ENCODE results near the gene SLC15A3. TPM values are rescaled to one million over a fixed set of nuclear protein-coding genes. Genes with fewer than 3 reads are reported as not detected.

SLC15A3 gene
- total RNA-seq, 1 donor from 2014 or later = 0.62 TPM

DNA sequence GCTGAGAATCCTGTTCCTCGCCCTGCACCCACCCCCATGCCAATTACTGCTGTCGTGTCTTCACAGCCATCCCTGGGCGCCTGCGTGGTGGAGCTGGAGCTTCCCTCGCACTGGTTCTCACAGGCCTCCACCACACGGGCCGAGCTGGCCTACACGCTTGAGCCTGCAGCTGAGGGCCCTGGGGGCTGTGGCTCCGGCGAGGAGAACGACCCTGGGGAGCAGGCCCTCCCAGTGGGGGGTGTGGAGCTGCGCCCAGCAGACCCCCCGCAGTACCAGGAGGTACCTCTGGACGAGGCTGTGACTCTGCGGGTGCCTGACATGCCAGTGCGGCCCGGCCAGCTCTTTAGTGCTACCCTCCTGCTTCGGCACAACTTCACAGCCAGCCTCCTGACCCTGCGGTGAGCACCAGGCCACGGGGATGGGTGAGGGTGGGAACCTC, 23.4 kb downstream of the SLC15A3 start:
- H3K4me3 Mint-ChIP-seq (ENCODE audit: unreplicated experiment) = no peak overlapping the region
- peaks cover 32% of the 10 kb centered on the region for H3K36me3 Mint-ChIP-seq (ENCODE audit: low read depth, unreplicated experiment)
- TF ChIP-seq, protein P1, sequence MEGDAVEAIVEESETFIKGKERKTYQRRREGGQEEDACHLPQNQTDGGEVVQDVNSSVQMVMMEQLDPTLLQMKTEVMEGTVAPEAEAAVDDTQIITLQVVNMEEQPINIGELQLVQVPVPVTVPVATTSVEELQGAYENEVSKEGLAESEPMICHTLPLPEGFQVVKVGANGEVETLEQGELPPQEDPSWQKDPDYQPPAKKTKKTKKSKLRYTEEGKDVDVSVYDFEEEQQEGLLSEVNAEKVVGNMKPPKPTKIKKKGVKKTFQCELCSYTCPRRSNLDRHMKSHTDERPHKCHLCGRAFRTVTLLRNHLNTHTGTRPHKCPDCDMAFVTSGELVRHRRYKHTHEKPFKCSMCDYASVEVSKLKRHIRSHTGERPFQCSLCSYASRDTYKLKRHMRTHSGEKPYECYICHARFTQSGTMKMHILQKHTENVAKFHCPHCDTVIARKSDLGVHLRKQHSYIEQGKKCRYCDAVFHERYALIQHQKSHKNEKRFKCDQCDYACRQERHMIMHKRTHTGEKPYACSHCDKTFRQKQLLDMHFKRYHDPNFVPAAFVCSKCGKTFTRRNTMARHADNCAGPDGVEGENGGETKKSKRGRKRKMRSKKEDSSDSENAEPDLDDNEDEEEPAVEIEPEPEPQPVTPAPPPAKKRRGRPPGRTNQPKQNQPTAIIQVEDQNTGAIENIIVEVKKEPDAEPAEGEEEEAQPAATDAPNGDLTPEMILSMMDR (IDR thresholded peaks at IDR 0.05; ENCODE audit: unreplicated experiment) = no peak
- H3K4me1 Mint-ChIP-seq (ENCODE audit: unreplicated experiment) = peaks cover 14% of the 10 kb centered on the region
- no peak overlapping the region for H3K27ac Mint-ChIP-seq (ENCODE audit: unreplicated experiment)
- no peaks in the 10 kb centered on the region for H3K9me3 Mint-ChIP-seq (ENCODE audit: unreplicated experiment)
- peaks cover 6% of the 10 kb centered on the region for H3K27me3 Mint-ChIP-seq (ENCODE audit: unreplicated experiment)
- DNase-seq (ENCODE audit: low spot score) = no peak

DNA sequence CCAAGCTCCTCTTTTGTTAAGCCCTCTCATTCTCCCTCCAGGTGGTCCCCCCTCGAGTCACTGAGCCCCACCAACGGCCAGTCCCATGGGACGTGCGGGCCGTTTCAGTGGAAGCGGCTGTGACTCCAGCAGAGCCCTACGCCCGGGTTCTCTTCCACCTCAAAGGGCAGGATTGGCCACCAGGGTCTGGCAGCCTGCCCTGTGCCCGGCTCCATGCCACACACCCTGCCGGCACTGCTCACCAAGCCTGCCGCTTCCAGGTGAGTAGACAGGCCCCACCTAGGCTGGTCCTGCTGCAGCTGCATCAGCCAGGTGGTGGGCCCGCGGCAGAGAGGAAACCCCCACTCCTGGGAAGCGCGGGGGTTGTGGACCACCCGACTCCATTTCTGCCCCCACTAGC, 24.4 kb downstream of the SLC15A3 start:
- no peak overlapping the region for H3K4me3 Mint-ChIP-seq (ENCODE audit: unreplicated experiment)
- TF ChIP-seq, protein P1 (IDR thresholded peaks at IDR 0.05; ENCODE audit: unreplicated experiment) = no peak
- H3K9me3 Mint-ChIP-seq (ENCODE audit: unreplicated experiment) = no peaks in the 10 kb centered on the region
- peaks cover 9% of the 10 kb centered on the region for H3K27me3 Mint-ChIP-seq (ENCODE audit: unreplicated experiment)
- H3K36me3 Mint-ChIP-seq (ENCODE audit: low read depth, unreplicated experiment) = peaks cover 39% of the 10 kb centered on the region
- peaks cover 17% of the 10 kb centered on the region for H3K4me1 Mint-ChIP-seq (ENCODE audit: unreplicated experiment)
- DNase-seq (ENCODE audit: low spot score) = no peak
- no peak overlapping the region for H3K27ac Mint-ChIP-seq (ENCODE audit: unreplicated experiment)

DNA sequence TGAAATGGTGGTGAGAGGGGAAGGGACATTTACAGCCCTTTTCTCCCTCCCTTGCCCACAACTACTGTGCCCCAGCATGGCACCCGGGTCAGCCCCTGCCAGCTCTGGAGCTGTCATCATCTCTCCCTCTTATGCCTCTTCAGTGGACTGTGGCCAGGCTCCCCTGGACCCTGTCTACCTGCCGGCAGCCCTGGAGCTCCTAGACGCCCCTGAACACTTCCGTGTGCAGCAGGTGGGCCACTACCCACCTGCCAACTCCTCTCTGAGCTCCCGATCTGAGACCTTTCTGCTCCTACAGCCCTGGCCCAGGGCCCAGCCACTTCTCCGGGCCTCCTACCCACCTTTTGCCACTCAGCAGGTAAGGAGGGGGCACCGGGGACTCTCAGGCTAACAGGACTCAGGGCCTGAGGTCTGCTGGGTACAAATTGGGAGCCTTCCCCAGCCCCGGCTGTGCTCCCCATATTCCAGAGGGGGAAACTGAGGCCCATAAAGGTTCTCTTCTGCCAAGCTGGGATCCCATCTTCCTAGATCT, 24.8 kb downstream of the SLC15A3 start:
- TF ChIP-seq, protein P1 (IDR thresholded peaks at IDR 0.05; ENCODE audit: unreplicated experiment) = no peak
- peaks cover 42% of the 10 kb centered on the region for H3K36me3 Mint-ChIP-seq (ENCODE audit: low read depth, unreplicated experiment)
- no peaks in the 10 kb centered on the region for H3K9me3 Mint-ChIP-seq (ENCODE audit: unreplicated experiment)
- H3K4me1 Mint-ChIP-seq (ENCODE audit: unreplicated experiment) = peaks cover 17% of the 10 kb centered on the region
- DNase-seq (ENCODE audit: low spot score) = no peak
- no peak overlapping the region for H3K27ac Mint-ChIP-seq (ENCODE audit: unreplicated experiment)
- peaks cover 9% of the 10 kb centered on the region for H3K27me3 Mint-ChIP-seq (ENCODE audit: unreplicated experiment)
- no peak overlapping the region for H3K4me3 Mint-ChIP-seq (ENCODE audit: unreplicated experiment)

DNA sequence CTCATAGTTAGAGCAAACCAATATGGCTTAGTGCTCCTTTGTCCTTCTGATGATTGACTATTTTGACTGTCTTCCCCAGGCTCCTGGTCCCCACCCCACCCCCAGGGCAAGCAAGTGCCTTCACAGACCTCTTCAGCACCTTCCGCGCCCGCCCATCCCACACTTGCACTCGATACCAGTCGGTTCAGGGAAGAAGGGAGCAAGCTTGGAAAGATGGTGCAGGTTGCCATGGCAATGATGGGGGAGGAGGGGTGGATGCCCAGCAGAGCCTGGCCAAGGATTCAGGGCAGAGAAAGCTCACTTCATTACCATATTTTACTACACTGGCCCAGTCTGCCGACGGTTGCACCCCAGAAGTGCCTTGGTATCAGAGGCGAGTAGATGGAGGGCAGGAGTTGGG, 25.5 kb downstream of the SLC15A3 start:
- Mint-ChIP-seq H3K36me3 (ENCODE audit: low read depth, unreplicated experiment) (peaks cover 42% of the 10 kb centered on the region), H3K27me3 (ENCODE audit: unreplicated experiment) (peaks cover 10% of the 10 kb centered on the region), H3K9me3 (ENCODE audit: unreplicated experiment) (no peaks in the 10 kb centered on the region), H3K4me3 (ENCODE audit: unreplicated experiment) (peak overlapping the region; percentile 95), H3K27ac (ENCODE audit: unreplicated experiment) (no peak overlapping the region), H3K4me1 (ENCODE audit: unreplicated experiment) (peaks cover 17% of the 10 kb centered on the region)
- TF ChIP-seq, protein P1 (IDR thresholded peaks at IDR 0.05; ENCODE audit: unreplicated experiment) = no peak
- DNase-seq (ENCODE audit: low spot score) = no peak

DNA sequence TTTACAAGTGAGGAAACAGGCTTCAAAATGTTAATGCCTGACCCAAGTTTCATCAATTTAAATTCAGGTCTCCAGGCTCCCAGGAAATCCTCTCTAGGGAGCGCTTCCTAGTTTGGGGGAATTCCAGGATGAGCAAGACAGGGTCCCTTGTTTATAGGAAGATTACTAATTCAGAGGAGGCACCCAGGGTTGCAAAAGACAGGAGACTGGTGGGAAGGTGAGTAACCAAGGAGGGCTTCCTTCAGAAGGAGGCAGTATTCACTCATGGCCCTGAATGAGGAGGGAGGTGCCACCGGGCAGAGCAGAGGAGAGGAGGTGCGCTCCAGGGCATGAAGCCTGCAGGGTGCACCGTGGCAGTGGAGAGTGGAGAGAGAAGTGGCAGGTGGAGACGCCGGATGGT, 26.1 kb downstream of the SLC15A3 start:
- Mint-ChIP-seq H3K27me3 (ENCODE audit: unreplicated experiment) (peaks cover 8% of the 10 kb centered on the region), H3K27ac (ENCODE audit: unreplicated experiment) (peak overlapping the region; percentile 75), H3K4me1 (ENCODE audit: unreplicated experiment) (peaks cover 17% of the 10 kb centered on the region), H3K36me3 (ENCODE audit: low read depth, unreplicated experiment) (peaks cover 43% of the 10 kb centered on the region), H3K4me3 (ENCODE audit: unreplicated experiment) (peak overlapping the region; percentile 95), H3K9me3 (ENCODE audit: unreplicated experiment) (no peaks in the 10 kb centered on the region)
- no peak for DNase-seq (ENCODE audit: low spot score)
- TF ChIP-seq, protein P1 (IDR thresholded peaks at IDR 0.05; ENCODE audit: unreplicated experiment) = no peak

Measured in endothelial cell (in vitro differentiated cells).